Measurements from ENCODE around the gene HIBADH.

GRCh38 chr7:27606270-27607209 lies 56.1 kb downstream of the HIBADH start:
- TF ChIP-seq SIN3A (IDR thresholded peaks at IDR 0.05; ENCODE audit: borderline replicate concordance, insufficient read depth, low read length) (no peak), POLR2AphosphoS5 (IDR thresholded peaks at IDR 0.05; ENCODE audit: low read depth, low read length) (no peak), REST (IDR thresholded peaks at IDR 0.05; ENCODE audit: insufficient read depth in 1 of 2, low read depth in 2 of 2, low read length in 2 of 2) (no peak), FOXP2 (optimal IDR thresholded peaks at IDR 0.05; ENCODE audit: borderline replicate concordance, extremely low read depth, extremely low read length, insufficient read depth) (no peak)
